Lung (tissue), 12 donors: Measurements from ENCODE around the gene KCNMA1. TPM values are rescaled to one million over a fixed set of nuclear protein-coding genes. Genes with fewer than 3 reads are reported as not detected.

Experiments
- ATAC-seq: fragments of 200-7000 bp; cut with Tn5 transposase; one replicate; pipeline ENCODE4 v1.9.1; 2020; ENCODE audit warnings: moderate number of reproducible peaks; ENCODE audit not compliant: insufficient read depth, low FRiP score
- DNase-seq, 3 donors: peaks; one replicate each; pipeline ENCODE4 v3.0.0-alpha.2; 2013 to 2017
- H3K27ac ChIP-seq, 2 donors: one replicate each; pipeline ENCODE4 v1.5.1; 2013; ENCODE audit warnings: mild to moderate bottlenecking in 2 of 2, moderate library complexity in 2 of 2, control low read depth in 1 of 2, inconsistent platforms in 1 of 2, low read depth in 1 of 2, low read length in 1 of 2
- H3K27me3 ChIP-seq, 3 donors: one replicate each; pipeline ENCODE4 v1.5.1; 2013; ENCODE audit warnings: low read length in 2 of 3; ENCODE audit not compliant: control insufficient read depth in 3 of 3, insufficient read depth in 3 of 3
- H3K36me3 ChIP-seq, 4 donors: one replicate each; pipeline ENCODE4 v1.5.1; 2013; ENCODE audit warnings: low read length in 4 of 4, mild to moderate bottlenecking in 1 of 4, moderate library complexity in 1 of 4; ENCODE audit not compliant: control insufficient read depth in 4 of 4, insufficient read depth in 4 of 4
- H3K4me1 ChIP-seq, 5 donors: one replicate each; pipeline ENCODE4 v1.5.1; 2013; ENCODE audit warnings: low read length in 5 of 5, mild to moderate bottlenecking in 2 of 5, moderate library complexity in 1 of 5; ENCODE audit not compliant: control insufficient read depth in 5 of 5, insufficient read depth in 5 of 5
- H3K4me3 ChIP-seq: one replicate; pipeline ENCODE4 v1.5.1; 2013; ENCODE audit warnings: mild to moderate bottlenecking, control low read depth, moderate library complexity
- H3K9ac ChIP-seq, 2 donors: one replicate each; pipeline ENCODE4 v1.5.1; 2013; ENCODE audit warnings: low read length in 2 of 2, control low read depth in 1 of 2; ENCODE audit not compliant: insufficient read depth in 1 of 2
- H3K9me3 ChIP-seq, 4 donors: one replicate each; pipeline ENCODE4 v1.5.1; 2013; ENCODE audit warnings: low read length in 3 of 4, mild to moderate bottlenecking in 1 of 4, moderate library complexity in 1 of 4; ENCODE audit not compliant: control insufficient read depth in 4 of 4, insufficient read depth in 3 of 4
- WGBS, 2 donors: extraction: QIAGEN DNeasy Blood & Tissue Kit; methylation state at CpG; one replicate each; pipeline ENCODE4 v1.1.7; 2013; 5-methylcytosine and 5-hydroxymethylcytosine counted together
- polyA plus RNA-seq, 2 donors: library from polyadenylated mRNA; stranded (reverse); fragments of 200-250 nt; gene quantifications; one replicate each; pipeline ENCODE4 v1.2.1, GENCODE V29; 2013
- total RNA-seq, 2 donors: library from RNA; depleted of rRNA in 1 of 2; stranded (reverse); fragments of >200 nt in 1 of 2; gene quantifications; one replicate each; pipeline ENCODE4 v1.2.1, GENCODE V29; 2014 to 2021
- TF ChIP-seq, protein P1 (sequence below): IDR thresholded peaks from 2 replicates; pipeline ENCODE4 v1.5.1; 2012; ENCODE audit warnings: mild to moderate bottlenecking; ENCODE audit errors: control extremely low read depth, extremely low read depth
- donor health status: control.
- donor health status: control.
- donor health status: Bipolar disorder and iron deficiency.
- donor health status: healthy.
- donor health status: DM: yes; HTN: yes; CAD: no.

The KCNMA1 gene
- total and polyA plus RNA-seq, 4 donors, result 3.8 to 13.0 (median 5.5) TPM

DNA sequence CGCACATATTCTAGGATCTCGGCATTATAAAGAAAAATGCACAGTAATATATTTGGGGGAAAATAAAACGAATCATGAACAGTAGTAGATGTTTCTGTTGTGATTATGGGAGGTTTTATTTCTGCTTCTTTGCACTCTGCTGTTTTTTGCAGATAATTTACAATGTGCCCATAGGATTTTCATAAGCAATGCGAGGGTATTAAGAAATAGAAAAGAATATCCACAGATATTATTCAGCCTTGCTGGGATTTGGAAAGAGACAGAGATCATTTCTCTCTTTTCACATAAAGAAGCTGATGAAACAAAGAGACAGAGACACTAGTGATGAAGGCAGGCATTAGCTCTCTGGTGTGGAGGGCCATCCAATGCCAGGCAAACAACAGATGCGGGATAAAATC, 158.6 kb downstream of the KCNMA1 start:
- TF ChIP-seq, protein P1, sequence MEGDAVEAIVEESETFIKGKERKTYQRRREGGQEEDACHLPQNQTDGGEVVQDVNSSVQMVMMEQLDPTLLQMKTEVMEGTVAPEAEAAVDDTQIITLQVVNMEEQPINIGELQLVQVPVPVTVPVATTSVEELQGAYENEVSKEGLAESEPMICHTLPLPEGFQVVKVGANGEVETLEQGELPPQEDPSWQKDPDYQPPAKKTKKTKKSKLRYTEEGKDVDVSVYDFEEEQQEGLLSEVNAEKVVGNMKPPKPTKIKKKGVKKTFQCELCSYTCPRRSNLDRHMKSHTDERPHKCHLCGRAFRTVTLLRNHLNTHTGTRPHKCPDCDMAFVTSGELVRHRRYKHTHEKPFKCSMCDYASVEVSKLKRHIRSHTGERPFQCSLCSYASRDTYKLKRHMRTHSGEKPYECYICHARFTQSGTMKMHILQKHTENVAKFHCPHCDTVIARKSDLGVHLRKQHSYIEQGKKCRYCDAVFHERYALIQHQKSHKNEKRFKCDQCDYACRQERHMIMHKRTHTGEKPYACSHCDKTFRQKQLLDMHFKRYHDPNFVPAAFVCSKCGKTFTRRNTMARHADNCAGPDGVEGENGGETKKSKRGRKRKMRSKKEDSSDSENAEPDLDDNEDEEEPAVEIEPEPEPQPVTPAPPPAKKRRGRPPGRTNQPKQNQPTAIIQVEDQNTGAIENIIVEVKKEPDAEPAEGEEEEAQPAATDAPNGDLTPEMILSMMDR, result no peak
- 70 to 75% methylated on average over 5 of the region's 5 CpGs for WGBS, 2 donors
- Histone ChIP-seq H3K4me3 (no peak overlapping the region), H3K27ac (no peak overlapping the region), H3K9ac (no peak overlapping the region), H3K4me1 (peaks cover 0 to 2% (median 0%) of the 10 kb centered on the region in 5 donors), H3K36me3 (no peaks in the 10 kb centered on the region), H3K9me3 (no peaks in the 10 kb centered on the region), H3K27me3 (no peaks in the 10 kb centered on the region)
- no peak for ATAC-seq
- no peak for DNase-seq

DNA sequence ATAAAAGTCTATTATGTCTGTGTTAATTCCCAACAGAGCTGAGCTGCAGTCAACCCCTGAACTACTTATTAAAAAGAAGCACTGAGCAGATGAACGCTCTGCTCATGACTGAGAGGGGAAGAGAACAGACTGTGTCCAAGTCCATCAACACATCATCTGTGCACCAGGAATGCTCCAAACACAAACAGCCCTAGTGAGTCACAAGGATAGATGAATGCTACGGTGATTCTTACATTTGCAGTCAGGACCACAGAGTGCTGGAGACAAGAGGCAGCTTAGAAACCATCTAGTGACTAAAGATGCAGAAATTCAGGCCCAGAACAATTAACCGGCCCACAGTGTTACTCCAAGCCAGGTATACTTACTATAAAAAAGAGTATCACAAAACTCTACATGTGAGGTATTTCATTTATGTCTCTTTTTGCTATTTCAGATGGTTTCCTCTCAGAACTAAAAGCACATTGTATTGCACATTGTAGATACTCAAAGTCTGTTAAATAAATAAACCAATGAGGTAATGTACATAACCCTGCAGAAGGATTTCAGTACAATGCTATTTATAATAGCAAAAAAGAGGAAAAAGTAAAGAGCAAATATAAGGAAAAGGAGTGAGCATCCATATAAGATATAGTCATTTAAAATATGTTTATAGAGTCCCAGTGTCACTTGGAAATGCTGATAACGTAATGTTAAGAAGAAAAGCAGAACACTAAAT, 159.2 kb downstream of the KCNMA1 start:
- DNase-seq (no peak), ATAC-seq (no peak)
- WGBS, 2 donors, result 79 to 87% methylated on average over 4 of the region's 4 CpGs
- Histone ChIP-seq H3K36me3 (no peaks in the 10 kb centered on the region), H3K27ac (no peak overlapping the region), H3K4me3 (no peak overlapping the region), H3K9me3 (no peaks in the 10 kb centered on the region), H3K27me3 (no peaks in the 10 kb centered on the region), H3K4me1 (peaks cover 0 to 2% (median 0%) of the 10 kb centered on the region in 5 donors), H3K9ac (no peak overlapping the region)
- TF ChIP-seq, protein P1, result no peak

DNA sequence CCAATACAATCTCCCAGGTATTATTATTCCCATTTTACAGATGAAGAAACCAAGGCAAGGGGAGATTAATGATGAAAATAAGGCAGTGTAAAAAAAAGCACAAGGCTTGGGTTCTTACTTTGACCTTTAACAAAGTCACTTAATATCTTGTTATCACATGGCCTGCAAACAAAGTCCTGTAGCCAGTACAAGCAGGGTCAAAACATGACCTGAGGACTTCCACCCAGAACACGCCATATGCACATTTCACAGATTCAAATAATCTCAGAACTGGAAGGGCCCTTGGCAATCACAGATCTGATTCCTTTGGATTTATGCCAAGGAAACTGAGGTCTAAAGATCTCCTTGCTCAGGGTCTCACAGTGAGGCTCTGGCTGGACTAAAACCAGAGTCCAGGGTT, 162.1 kb downstream of the KCNMA1 start:
- ATAC-seq, result no peak
- H3K4me3 ChIP-seq, result no peak overlapping the region
- peaks cover 0 to 5% (median 0%) of the 10 kb centered on the region in 4 donors for H3K9me3 ChIP-seq
- no peaks in the 10 kb centered on the region for H3K27me3 ChIP-seq
- no peak for DNase-seq
- H3K4me1 ChIP-seq, result peaks cover 0 to 4% (median 0%) of the 10 kb centered on the region in 5 donors
- H3K27ac ChIP-seq, result no peak overlapping the region
- TF ChIP-seq, protein P1, result no peak
- H3K36me3 ChIP-seq, result no peaks in the 10 kb centered on the region
- no peak overlapping the region for H3K9ac ChIP-seq
- 93 to 96% methylated on average over 1 of the region's 1 CpG for WGBS, 2 donors
